ENCODE data around the gene OR56A4.

Gene OR56A4

DNA sequence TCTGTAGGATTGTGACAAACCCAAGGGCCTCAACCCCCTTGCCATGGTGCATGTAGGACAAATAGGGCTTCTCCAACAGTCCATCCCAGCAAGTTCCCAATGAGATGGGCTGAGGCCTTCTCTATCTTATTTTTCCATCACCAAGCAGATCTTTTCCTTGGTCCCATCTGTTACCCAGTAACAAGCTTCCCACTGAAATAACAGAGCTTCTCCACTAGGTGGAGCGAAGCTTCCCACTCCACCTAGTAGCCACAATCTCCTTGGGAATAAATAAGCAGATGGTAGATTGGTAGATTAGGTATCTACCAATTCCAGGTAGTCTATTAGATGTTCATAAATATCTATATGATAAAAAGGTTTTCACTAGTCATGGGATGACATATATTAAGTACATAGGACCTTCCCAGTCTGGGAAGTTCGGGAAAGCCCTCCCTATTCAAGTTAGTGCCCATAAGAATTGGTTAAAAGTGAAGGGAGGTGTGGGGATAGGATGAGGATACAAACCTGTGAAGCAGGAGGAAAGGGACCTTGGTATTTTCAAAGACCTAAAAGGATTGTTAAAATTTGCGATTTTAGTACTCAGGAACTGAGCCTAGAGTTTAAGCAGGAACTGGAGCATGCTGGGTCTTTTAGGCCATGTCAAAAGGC is 14.0 kb downstream of the OR56A4 start:
- TF ChIP-seq RAD21 (IDR thresholded peaks at IDR 0.05; ENCODE audit: low read depth) (peak; percentile 40; the same call in 1 of the 2 replicates), EGR1 (IDR thresholded peaks at IDR 0.05) (no peak)

- TF ChIP-seq CREB1 (IDR thresholded peaks at IDR 0.05; ENCODE audit: low read depth) (no peak), YY1 (IDR thresholded peaks at IDR 0.05; ENCODE audit: low read depth) (no peak), TAF1 (IDR thresholded peaks at IDR 0.05; ENCODE audit: low read depth) (no peak), NFIC (IDR thresholded peaks at IDR 0.05) (no peak), RAD21 (IDR thresholded peaks at IDR 0.05; ENCODE audit: low read depth) (no peak), CEBPB (IDR thresholded peaks at IDR 0.05) (no peak), EGR1 (IDR thresholded peaks at IDR 0.05) (no peak), FOXM1 (IDR thresholded peaks at IDR 0.05; ENCODE audit: borderline replicate concordance, low read depth) (no peak), TEAD4 (IDR thresholded peaks at IDR 0.05) (no peak), TCF12 (IDR thresholded peaks at IDR 0.05; ENCODE audit: low read depth) (no peak), ZBTB7A (IDR thresholded peaks at IDR 0.05; ENCODE audit: low read depth) (no peak), MAX (IDR thresholded peaks at IDR 0.05) (no peak), EP300 (IDR thresholded peaks at IDR 0.05; ENCODE audit: borderline replicate concordance) (no peak)
- TF ChIP-seq, protein P1, sequence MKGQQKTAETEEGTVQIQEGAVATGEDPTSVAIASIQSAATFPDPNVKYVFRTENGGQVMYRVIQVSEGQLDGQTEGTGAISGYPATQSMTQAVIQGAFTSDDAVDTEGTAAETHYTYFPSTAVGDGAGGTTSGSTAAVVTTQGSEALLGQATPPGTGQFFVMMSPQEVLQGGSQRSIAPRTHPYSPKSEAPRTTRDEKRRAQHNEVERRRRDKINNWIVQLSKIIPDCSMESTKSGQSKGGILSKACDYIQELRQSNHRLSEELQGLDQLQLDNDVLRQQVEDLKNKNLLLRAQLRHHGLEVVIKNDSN (IDR thresholded peaks at IDR 0.05) = no peak
- TF ChIP-seq, protein P2, sequence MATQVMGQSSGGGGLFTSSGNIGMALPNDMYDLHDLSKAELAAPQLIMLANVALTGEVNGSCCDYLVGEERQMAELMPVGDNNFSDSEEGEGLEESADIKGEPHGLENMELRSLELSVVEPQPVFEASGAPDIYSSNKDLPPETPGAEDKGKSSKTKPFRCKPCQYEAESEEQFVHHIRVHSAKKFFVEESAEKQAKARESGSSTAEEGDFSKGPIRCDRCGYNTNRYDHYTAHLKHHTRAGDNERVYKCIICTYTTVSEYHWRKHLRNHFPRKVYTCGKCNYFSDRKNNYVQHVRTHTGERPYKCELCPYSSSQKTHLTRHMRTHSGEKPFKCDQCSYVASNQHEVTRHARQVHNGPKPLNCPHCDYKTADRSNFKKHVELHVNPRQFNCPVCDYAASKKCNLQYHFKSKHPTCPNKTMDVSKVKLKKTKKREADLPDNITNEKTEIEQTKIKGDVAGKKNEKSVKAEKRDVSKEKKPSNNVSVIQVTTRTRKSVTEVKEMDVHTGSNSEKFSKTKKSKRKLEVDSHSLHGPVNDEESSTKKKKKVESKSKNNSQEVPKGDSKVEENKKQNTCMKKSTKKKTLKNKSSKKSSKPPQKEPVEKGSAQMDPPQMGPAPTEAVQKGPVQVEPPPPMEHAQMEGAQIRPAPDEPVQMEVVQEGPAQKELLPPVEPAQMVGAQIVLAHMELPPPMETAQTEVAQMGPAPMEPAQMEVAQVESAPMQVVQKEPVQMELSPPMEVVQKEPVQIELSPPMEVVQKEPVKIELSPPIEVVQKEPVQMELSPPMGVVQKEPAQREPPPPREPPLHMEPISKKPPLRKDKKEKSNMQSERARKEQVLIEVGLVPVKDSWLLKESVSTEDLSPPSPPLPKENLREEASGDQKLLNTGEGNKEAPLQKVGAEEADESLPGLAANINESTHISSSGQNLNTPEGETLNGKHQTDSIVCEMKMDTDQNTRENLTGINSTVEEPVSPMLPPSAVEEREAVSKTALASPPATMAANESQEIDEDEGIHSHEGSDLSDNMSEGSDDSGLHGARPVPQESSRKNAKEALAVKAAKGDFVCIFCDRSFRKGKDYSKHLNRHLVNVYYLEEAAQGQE (IDR thresholded peaks at IDR 0.05; ENCODE audit: low read depth) = no peak
Measured at GRCh38 chr11:5992150-5992549, 14.6 kb downstream of the OR56A4 start.

- TF ChIP-seq CREB1 (IDR thresholded peaks at IDR 0.05; ENCODE audit: low read depth) = no peak
- no peak for TF ChIP-seq ZBTB7A (IDR thresholded peaks at IDR 0.05; ENCODE audit: low read depth)
- TF ChIP-seq TCF12 (IDR thresholded peaks at IDR 0.05; ENCODE audit: low read depth) = no peak
- TF ChIP-seq CEBPB (IDR thresholded peaks at IDR 0.05) = no peak
- no peak for TF ChIP-seq NFIC (IDR thresholded peaks at IDR 0.05)
- TF ChIP-seq TEAD4 (IDR thresholded peaks at IDR 0.05) = no peak
- no peak for TF ChIP-seq YY1 (IDR thresholded peaks at IDR 0.05; ENCODE audit: low read depth)
- no peak for TF ChIP-seq MAX (IDR thresholded peaks at IDR 0.05)
- TF ChIP-seq TAF1 (IDR thresholded peaks at IDR 0.05; ENCODE audit: low read depth) = no peak
- no peak for TF ChIP-seq EGR1 (IDR thresholded peaks at IDR 0.05)
- no peak for TF ChIP-seq FOXM1 (IDR thresholded peaks at IDR 0.05; ENCODE audit: borderline replicate concordance, low read depth)
- TF ChIP-seq, protein P1 (IDR thresholded peaks at IDR 0.05) = no peak
- TF ChIP-seq RAD21 (IDR thresholded peaks at IDR 0.05; ENCODE audit: low read depth) = no peak
- TF ChIP-seq EP300 (IDR thresholded peaks at IDR 0.05; ENCODE audit: borderline replicate concordance) = no peak
- TF ChIP-seq, protein P2 (IDR thresholded peaks at IDR 0.05; ENCODE audit: low read depth) = no peak
Measured at GRCh38 chr11:5989203-5989602, 17.5 kb downstream of the OR56A4 start.

GRCh38 chr11:5986885-5987284 is 19.9 kb downstream of the OR56A4 start, which contains the start of gene OR52L1:
Gene OR52L1, minus strand, starts transcription at chr11:5986985. Its CDS starts 55 bp downstream, at chr11:5986930.
- TF ChIP-seq RAD21 (IDR thresholded peaks at IDR 0.05; ENCODE audit: low read depth) (no peak), CREB1 (IDR thresholded peaks at IDR 0.05; ENCODE audit: low read depth) (no peak), MAX (IDR thresholded peaks at IDR 0.05) (no peak), TAF1 (IDR thresholded peaks at IDR 0.05; ENCODE audit: low read depth) (no peak), CEBPB (IDR thresholded peaks at IDR 0.05) (no peak), TEAD4 (IDR thresholded peaks at IDR 0.05) (no peak), YY1 (IDR thresholded peaks at IDR 0.05; ENCODE audit: low read depth) (no peak), FOXM1 (IDR thresholded peaks at IDR 0.05; ENCODE audit: borderline replicate concordance, low read depth) (no peak), TCF12 (IDR thresholded peaks at IDR 0.05; ENCODE audit: low read depth) (no peak), ZBTB7A (IDR thresholded peaks at IDR 0.05; ENCODE audit: low read depth) (no peak), EGR1 (IDR thresholded peaks at IDR 0.05) (no peak), EP300 (IDR thresholded peaks at IDR 0.05; ENCODE audit: borderline replicate concordance) (no peak), NFIC (IDR thresholded peaks at IDR 0.05) (no peak)
- TF ChIP-seq, protein P1 (IDR thresholded peaks at IDR 0.05) = no peak
- TF ChIP-seq, protein P2 (IDR thresholded peaks at IDR 0.05; ENCODE audit: low read depth) = no peak
